HCT116 (cell line): Measurements from ENCODE around the gene CHCHD4.

Experiments used
- EGR1 ChIP-seq: IDR thresholded peaks from 2 replicates; pipeline ENCODE4 v1.6.1; 2012; ENCODE audit warnings: low read depth
- EZH2phosphoT487 ChIP-seq: fragments of 200-600 bp; IDR thresholded peaks from 2 replicates; pipeline ENCODE4 v1.6.1; 2018; ENCODE audit warnings: antibody characterized with exemption, borderline replicate concordance
- POLR2A ChIP-seq: IDR thresholded peaks from 2 replicates; pipeline ENCODE4 v1.7.0; 2011; ENCODE audit warnings: borderline replicate concordance; ENCODE audit not compliant: insufficient read depth, insufficient read length; ENCODE audit errors: extremely low read depth
- SIN3A ChIP-seq: IDR thresholded peaks from 2 replicates; pipeline ENCODE4 v1.6.1; 2012; ENCODE audit warnings: low read depth
- TCF7L2 ChIP-seq: IDR thresholded peaks from 2 replicates; pipeline ENCODE4 v1.7.0; 2011; ENCODE audit warnings: borderline replicate concordance, inconsistent platforms; ENCODE audit not compliant: insufficient read depth, insufficient read length; ENCODE audit errors: extremely low read depth
- YY1 ChIP-seq: IDR thresholded peaks from 2 replicates; pipeline ENCODE4 v1.6.1; 2011; ENCODE audit warnings: low read length, low read depth, moderate library complexity, mild to moderate bottlenecking; ENCODE audit not compliant: insufficient replicate concordance; ENCODE audit errors: extremely low read depth
- ZFX ChIP-seq: fragments of 450-650 bp; IDR thresholded peaks from 2 replicates; pipeline ENCODE4 v1.6.1; 2017
- ZNF274 ChIP-seq: fragments of 200-500 bp; sonication (Bioruptor generic); IDR thresholded peaks from 2 replicates; pipeline ENCODE4 v1.6.1; 2014; ENCODE audit warnings: mild to moderate bottlenecking, low read depth, low read length, inconsistent platforms
- TF ChIP-seq, protein P1 (sequence below), 3 experiments: fragments of 200-600 bp in 1 of 3; sonication (generic) in 1 of 3; IDR thresholded peaks in 2 of 3; conservative IDR thresholded peaks in 1 of 3; 2 replicates each; pipeline ENCODE4 v1.5.1; 2012 to 2017; ENCODE audit warnings: low read depth in 2 of 3, low read length in 2 of 3, antibody characterized with exemption in 1 of 3, borderline replicate concordance in 1 of 3, control low read depth in 1 of 3, mild to moderate bottlenecking in 1 of 3, mixed read lengths in 1 of 3, mixed run types in 1 of 3, moderate library complexity in 1 of 3; ENCODE audit not compliant: insufficient read depth in 1 of 3
- TF ChIP-seq, protein P2 (sequence below): IDR thresholded peaks from 2 replicates; pipeline ENCODE4 v1.6.1; 2012
- TF ChIP-seq, protein P3 (sequence below): IDR thresholded peaks from 2 replicates; pipeline ENCODE4 v1.6.1; 2012
- TF ChIP-seq, protein P4 (sequence below): IDR thresholded peaks from 2 replicates; pipeline ENCODE4 v1.6.1; 2012; ENCODE audit warnings: low read depth

DNA sequence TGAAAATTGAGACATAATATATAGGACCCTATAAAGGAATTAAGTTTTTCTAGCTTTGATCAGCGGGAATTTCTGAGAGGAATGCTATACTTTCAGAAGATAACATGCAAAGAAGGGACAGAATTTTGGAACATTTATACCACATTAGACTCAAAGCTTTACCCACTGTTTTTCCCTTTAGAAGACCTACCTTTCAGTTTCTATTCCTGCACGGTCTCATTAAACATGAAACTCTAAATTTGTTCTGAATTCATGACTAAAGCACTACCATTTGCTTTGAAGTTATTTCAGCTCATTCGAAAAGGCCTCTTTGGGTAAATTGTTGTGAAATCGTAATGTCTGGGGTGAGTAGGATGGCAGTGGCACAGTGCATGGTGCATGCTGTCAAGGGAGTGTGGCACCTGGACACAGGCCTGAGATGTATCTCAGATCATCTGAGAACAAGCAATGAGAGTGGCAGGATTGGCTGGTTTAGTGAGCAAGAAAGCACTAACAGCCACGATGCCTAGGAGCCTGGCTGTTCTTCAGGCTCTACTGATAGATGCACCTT, 42.5 kb downstream of the CHCHD4 start:
- TF ChIP-seq, protein P1, sequence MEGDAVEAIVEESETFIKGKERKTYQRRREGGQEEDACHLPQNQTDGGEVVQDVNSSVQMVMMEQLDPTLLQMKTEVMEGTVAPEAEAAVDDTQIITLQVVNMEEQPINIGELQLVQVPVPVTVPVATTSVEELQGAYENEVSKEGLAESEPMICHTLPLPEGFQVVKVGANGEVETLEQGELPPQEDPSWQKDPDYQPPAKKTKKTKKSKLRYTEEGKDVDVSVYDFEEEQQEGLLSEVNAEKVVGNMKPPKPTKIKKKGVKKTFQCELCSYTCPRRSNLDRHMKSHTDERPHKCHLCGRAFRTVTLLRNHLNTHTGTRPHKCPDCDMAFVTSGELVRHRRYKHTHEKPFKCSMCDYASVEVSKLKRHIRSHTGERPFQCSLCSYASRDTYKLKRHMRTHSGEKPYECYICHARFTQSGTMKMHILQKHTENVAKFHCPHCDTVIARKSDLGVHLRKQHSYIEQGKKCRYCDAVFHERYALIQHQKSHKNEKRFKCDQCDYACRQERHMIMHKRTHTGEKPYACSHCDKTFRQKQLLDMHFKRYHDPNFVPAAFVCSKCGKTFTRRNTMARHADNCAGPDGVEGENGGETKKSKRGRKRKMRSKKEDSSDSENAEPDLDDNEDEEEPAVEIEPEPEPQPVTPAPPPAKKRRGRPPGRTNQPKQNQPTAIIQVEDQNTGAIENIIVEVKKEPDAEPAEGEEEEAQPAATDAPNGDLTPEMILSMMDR (IDR thresholded peaks at IDR 0.05 in 2 of 3, conservative IDR thresholded peaks at IDR 0.05 in 1 of 3; ENCODE audit: borderline replicate concordance in 1 of 3, insufficient read depth in 1 of 3, low read depth in 2 of 3, low read length in 2 of 3): no peak
- no peak for TF ChIP-seq SIN3A
- TF ChIP-seq, protein P2, sequence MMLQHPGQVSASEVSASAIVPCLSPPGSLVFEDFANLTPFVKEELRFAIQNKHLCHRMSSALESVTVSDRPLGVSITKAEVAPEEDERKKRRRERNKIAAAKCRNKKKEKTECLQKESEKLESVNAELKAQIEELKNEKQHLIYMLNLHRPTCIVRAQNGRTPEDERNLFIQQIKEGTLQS: no peak
- TF ChIP-seq, protein P3, sequence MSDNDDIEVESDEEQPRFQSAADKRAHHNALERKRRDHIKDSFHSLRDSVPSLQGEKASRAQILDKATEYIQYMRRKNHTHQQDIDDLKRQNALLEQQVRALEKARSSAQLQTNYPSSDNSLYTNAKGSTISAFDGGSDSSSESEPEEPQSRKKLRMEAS: no peak
- no peak for TF ChIP-seq TCF7L2
- no peak for TF ChIP-seq EZH2phosphoT487
- TF ChIP-seq, protein P4, sequence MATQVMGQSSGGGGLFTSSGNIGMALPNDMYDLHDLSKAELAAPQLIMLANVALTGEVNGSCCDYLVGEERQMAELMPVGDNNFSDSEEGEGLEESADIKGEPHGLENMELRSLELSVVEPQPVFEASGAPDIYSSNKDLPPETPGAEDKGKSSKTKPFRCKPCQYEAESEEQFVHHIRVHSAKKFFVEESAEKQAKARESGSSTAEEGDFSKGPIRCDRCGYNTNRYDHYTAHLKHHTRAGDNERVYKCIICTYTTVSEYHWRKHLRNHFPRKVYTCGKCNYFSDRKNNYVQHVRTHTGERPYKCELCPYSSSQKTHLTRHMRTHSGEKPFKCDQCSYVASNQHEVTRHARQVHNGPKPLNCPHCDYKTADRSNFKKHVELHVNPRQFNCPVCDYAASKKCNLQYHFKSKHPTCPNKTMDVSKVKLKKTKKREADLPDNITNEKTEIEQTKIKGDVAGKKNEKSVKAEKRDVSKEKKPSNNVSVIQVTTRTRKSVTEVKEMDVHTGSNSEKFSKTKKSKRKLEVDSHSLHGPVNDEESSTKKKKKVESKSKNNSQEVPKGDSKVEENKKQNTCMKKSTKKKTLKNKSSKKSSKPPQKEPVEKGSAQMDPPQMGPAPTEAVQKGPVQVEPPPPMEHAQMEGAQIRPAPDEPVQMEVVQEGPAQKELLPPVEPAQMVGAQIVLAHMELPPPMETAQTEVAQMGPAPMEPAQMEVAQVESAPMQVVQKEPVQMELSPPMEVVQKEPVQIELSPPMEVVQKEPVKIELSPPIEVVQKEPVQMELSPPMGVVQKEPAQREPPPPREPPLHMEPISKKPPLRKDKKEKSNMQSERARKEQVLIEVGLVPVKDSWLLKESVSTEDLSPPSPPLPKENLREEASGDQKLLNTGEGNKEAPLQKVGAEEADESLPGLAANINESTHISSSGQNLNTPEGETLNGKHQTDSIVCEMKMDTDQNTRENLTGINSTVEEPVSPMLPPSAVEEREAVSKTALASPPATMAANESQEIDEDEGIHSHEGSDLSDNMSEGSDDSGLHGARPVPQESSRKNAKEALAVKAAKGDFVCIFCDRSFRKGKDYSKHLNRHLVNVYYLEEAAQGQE: no peak
- no peak for TF ChIP-seq POLR2A
- TF ChIP-seq ZFX: no peak
- no peak for TF ChIP-seq YY1
- TF ChIP-seq ZNF274: no peak
- no peak for TF ChIP-seq EGR1
